SKM-1 treated with dmso at 0.1 percent for 144 hours (cell line): ENCODE results near the gene SMIM17.

ENCODE experiments used
- DNase-seq: peaks from one replicate; lab custom pipeline; 2025; ENCODE audit not compliant: unreplicated experiment; lab: John Stamatoyannopoulos, UW

SMIM17 gene

GRCh38 chr19:56642711-56643459, at the start of gene SMIM17:
SMIM17 (plus strand) TSS chr19:56643159; CDS start chr19:56645668, 2,509 bp downstream.
- no peak for DNase-seq

- no peak for DNase-seq
Measured at GRCh38 chr19:56594446-56594782, 48.5 kb upstream of the SMIM17 start.

GRCh38 chr19:56594783-56595547, 48.0 kb upstream of the SMIM17 start, which contains the start of gene ZNF71:
ZNF71 (plus strand) TSS chr19:56595302; CDS start chr19:56601559, 6,257 bp downstream.
- peak; percentile 26 for DNase-seq

GRCh38 chr19:56595548-56595899, 47.4 kb upstream of the SMIM17 start:
- DNase-seq: no peak

GRCh38 chr19:56596676-56597075, 46.3 kb upstream of the SMIM17 start:
- DNase-seq: no peak

GRCh38 chr19:56597696-56598095, 45.3 kb upstream of the SMIM17 start:
- DNase-seq: no peak

- no peak for DNase-seq
Measured at GRCh38 chr19:56601375-56601774, 41.6 kb upstream of the SMIM17 start.

- DNase-seq: no peak
Measured at GRCh38 chr19:56603829-56604228, 39.1 kb upstream of the SMIM17 start.

- DNase-seq: no peak
Measured at GRCh38 chr19:56608274-56608964, 34.5 kb upstream of the SMIM17 start.

GRCh38 chr19:56611288-56611687, 31.7 kb upstream of the SMIM17 start:
- no peak for DNase-seq

GRCh38 chr19:56612737-56613136, 30.2 kb upstream of the SMIM17 start:
- no peak for DNase-seq

- DNase-seq: no peak
Measured at GRCh38 chr19:56613639-56614038, 29.3 kb upstream of the SMIM17 start.

GRCh38 chr19:56617531-56617930, 25.4 kb upstream of the SMIM17 start:
- DNase-seq: no peak

- DNase-seq: no peak
Measured at GRCh38 chr19:56619121-56619520, 23.8 kb upstream of the SMIM17 start.

GRCh38 chr19:56622374-56622773, 20.6 kb upstream of the SMIM17 start:
- DNase-seq: no peak

GRCh38 chr19:56623006-56623405, 20.0 kb upstream of the SMIM17 start:
- DNase-seq: no peak

- DNase-seq: no peak
Measured at GRCh38 chr19:56625708-56626107, 17.3 kb upstream of the SMIM17 start.

GRCh38 chr19:56633021-56633420, 9.9 kb upstream of the SMIM17 start:
- DNase-seq: no peak

- no peak for DNase-seq
Measured at GRCh38 chr19:56637976-56638555, 4.9 kb upstream of the SMIM17 start.

- DNase-seq: no peak
Measured at GRCh38 chr19:56639217-56639616, 3.7 kb upstream of the SMIM17 start.

- DNase-seq: no peak
Measured at GRCh38 chr19:56643460-56643955, 549 bp downstream of the SMIM17 start.
